ENCODE data around the gene LRRC74B. TPM values are rescaled to one million over a fixed set of nuclear protein-coding genes. Genes with fewer than 3 reads are reported as not detected.

Gene LRRC74B
- total and polyA plus RNA-seq, 12 donors: not detected

GRCh38 chr22:21073023-21073422 lies 27.3 kb downstream of the LRRC74B start:
- H3K27ac ChIP-seq: no peak overlapping the region
- H3K4me3 ChIP-seq: no peak overlapping the region
- no peaks in the 10 kb centered on the region for H3K27me3 ChIP-seq
- H3K4me1 ChIP-seq: no peaks in the 10 kb centered on the region
- intact Hi-C loops (cut with DNase I): loop anchor here in 1 of 10 donors (10.0 kb wide), 1 partner anchor 178 kb away; no protein-coding TSS in a partner anchor
- no peak for ATAC-seq
- H3K36me3 ChIP-seq: no peaks in the 10 kb centered on the region
- 70 to 88% methylated on average over 3 of the region's 3 CpGs for WGBS, 2 donors
- DNase-seq: no peak
- TF ChIP-seq CTCF (IDR thresholded peaks at IDR 0.05): no peak
- no peaks in the 10 kb centered on the region for H3K9me3 ChIP-seq

- ATAC-seq (no peak), DNase-seq (no peak)
- intact Hi-C loops (cut with DNase I): loop anchor here in 1 of 10 donors (10.0 kb wide), 1 partner anchor 179 kb away; no protein-coding TSS in a partner anchor
- Histone ChIP-seq H3K4me1 (no peaks in the 10 kb centered on the region), H3K9me3 (no peaks in the 10 kb centered on the region), H3K27ac (no peak overlapping the region), H3K36me3 (no peaks in the 10 kb centered on the region), H3K4me3 (no peak overlapping the region), H3K27me3 (peaks cover 0 to 3% (median 0%) of the 10 kb centered on the region in 7 donors)
- TF ChIP-seq CTCF (IDR thresholded peaks at IDR 0.05): no peak
- 92 to 93% methylated on average over 5 of the region's 5 CpGs for WGBS, 2 donors
These were observed 27.7 kb downstream of the LRRC74B start for GRCh38 chr22:21073482-21073881.

- H3K36me3 ChIP-seq: no peaks in the 10 kb centered on the region
- no peaks in the 10 kb centered on the region for H3K9me3 ChIP-seq
- peaks cover 0 to 5% (median 0%) of the 10 kb centered on the region in 7 donors for H3K27me3 ChIP-seq
- no peaks in the 10 kb centered on the region for H3K4me1 ChIP-seq
- DNase-seq: no peak
- ATAC-seq: peak in 2 of 8 donors; percentile 14 to 77
- no peak overlapping the region for H3K4me3 ChIP-seq
- no peak for TF ChIP-seq CTCF (IDR thresholded peaks at IDR 0.05)
- WGBS, 2 donors: 62 to 74% methylated on average over 7 of the region's 7 CpGs
- intact Hi-C loops (cut with DNase I): loop anchor here in 1 of 10 donors (10.0 kb wide), 1 partner anchor 179 kb away; no protein-coding TSS in a partner anchor
- no peak overlapping the region for H3K27ac ChIP-seq
These were observed 28.5 kb downstream of the LRRC74B start for GRCh38 chr22:21074102-21074715.

GRCh38 chr22:21075516-21076138 lies 29.9 kb downstream of the LRRC74B start:
- no peak for TF ChIP-seq CTCF (IDR thresholded peaks at IDR 0.05)
- Histone ChIP-seq H3K27ac (no peak overlapping the region), H3K27me3 (peaks cover 0 to 5% (median 0%) of the 10 kb centered on the region in 7 donors), H3K36me3 (no peaks in the 10 kb centered on the region), H3K9me3 (no peaks in the 10 kb centered on the region), H3K4me3 (no peak overlapping the region), H3K4me1 (no peaks in the 10 kb centered on the region)
- intact Hi-C loops (cut with DNase I): loop anchor here in 1 of 10 donors (10.0 kb wide), 1 partner anchor 181 kb away; no protein-coding TSS in a partner anchor
- no peak for DNase-seq
- ATAC-seq: no peak
- WGBS, 2 donors: 92% methylated on average over 14 of the region's 14 CpGs

All from heart right ventricle (tissue), 16 donors.